Epithelial cell of proximal tubule (primary cell): ENCODE data around the gene SLC2A13. TPM values are rescaled to one million over a fixed set of nuclear protein-coding genes. Genes with fewer than 3 reads are reported as not detected.

Experiments
- DNase-seq: peaks from one replicate; pipeline ENCODE4 v3.0.0-alpha.2; 2011; ENCODE audit warnings: low read depth
- H3K4me3 ChIP-seq: 2 replicates; pipeline ENCODE4 v1.5.1; 2011; ENCODE audit warnings: low read depth, mild to moderate bottlenecking, low read length
- CTCF ChIP-seq: conservative IDR thresholded peaks from 2 replicates; pipeline ENCODE4 v1.5.1; 2012; ENCODE audit warnings: low read depth, mild to moderate bottlenecking, low read length
- total RNA-seq: library from RNA; depleted of rRNA; stranded (reverse); fragments of >200 nt; gene quantifications from 2 replicates; pipeline ENCODE4 v1.2.3, GENCODE V29; 2015

Gene SLC2A13
- total RNA-seq, 1 donor from 2014 or later, result 4.6 TPM

- DNase-seq, result no peak
- H3K4me3 ChIP-seq, result peak overlapping the region; percentile 79
- TF ChIP-seq CTCF, result no peak
These were observed 287 bp upstream of the SLC2A13 start for GRCh38 chr12:40106202-40106533.

GRCh38 chr12:40105265-40105514, 691 bp downstream of the SLC2A13 start:
- H3K4me3 ChIP-seq, result peak overlapping the region; percentile 79
- no peak for DNase-seq
- TF ChIP-seq CTCF, result no peak

- no peak for DNase-seq
- no peak for TF ChIP-seq CTCF
- H3K4me3 ChIP-seq, result peak overlapping the region; percentile 79
These were observed 1.2 kb downstream of the SLC2A13 start for GRCh38 chr12:40104461-40105264.

- no peak for DNase-seq
- H3K4me3 ChIP-seq, result no peak overlapping the region
- no peak for TF ChIP-seq CTCF
These were observed 2.8 kb downstream of the SLC2A13 start for GRCh38 chr12:40103043-40103442.

- TF ChIP-seq CTCF, result no peak
- H3K4me3 ChIP-seq, result no peak overlapping the region
- DNase-seq, result no peak
These were observed 4.1 kb downstream of the SLC2A13 start for GRCh38 chr12:40101747-40102146.

GRCh38 chr12:40099423-40099853, 6.4 kb downstream of the SLC2A13 start:
- no peak overlapping the region for H3K4me3 ChIP-seq
- no peak for DNase-seq
- TF ChIP-seq CTCF, result no peak

- no peak for TF ChIP-seq CTCF
- DNase-seq, result no peak
- H3K4me3 ChIP-seq, result no peak overlapping the region
These were observed 7.3 kb downstream of the SLC2A13 start for GRCh38 chr12:40098406-40099145.
